ENCODE results near the gene FOXA1.

Gene FOXA1

DNA sequence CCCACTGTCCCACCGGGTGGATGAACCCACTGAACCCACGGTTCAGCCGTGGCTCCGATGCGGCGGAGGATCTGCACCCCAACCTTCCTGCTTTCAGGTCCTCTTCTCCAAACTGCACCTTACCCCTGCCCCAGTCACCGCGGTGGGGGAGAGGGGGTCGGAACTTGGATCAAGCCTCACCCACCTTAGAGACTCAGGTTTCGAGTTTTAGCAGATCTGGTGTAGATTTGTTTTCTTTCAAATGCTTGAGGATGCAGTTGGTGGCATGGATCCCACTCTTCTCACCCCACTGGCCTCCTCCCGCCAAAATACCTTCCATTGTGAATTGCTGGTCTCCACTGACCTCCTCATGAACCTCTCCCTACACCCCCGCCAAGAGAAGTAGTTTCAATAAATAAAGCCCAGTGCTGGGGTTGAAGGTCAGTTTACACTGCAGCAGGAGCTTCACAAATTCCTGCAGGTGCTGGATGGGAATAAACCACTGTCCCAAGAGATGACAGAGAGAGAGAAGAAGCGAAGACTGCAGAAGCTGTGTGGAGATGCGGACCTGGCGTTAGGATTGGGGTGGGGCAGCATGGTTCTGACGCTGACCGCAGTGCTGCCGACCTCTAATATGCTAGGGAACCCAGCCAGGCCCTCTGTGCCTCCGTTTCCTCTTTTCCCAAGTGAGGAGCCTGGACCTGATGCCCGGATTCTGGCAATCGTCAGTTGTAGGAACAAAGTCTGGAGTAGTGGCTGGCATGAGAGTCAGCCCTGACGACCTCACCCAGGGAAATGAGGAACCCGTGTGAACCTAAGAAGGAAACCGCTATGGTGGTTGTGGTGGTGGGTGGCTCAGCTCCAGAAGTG is 7.8 kb upstream of the FOXA1 start:
- DNase-seq (ENCODE audit: low spot score), result no peak

DNA sequence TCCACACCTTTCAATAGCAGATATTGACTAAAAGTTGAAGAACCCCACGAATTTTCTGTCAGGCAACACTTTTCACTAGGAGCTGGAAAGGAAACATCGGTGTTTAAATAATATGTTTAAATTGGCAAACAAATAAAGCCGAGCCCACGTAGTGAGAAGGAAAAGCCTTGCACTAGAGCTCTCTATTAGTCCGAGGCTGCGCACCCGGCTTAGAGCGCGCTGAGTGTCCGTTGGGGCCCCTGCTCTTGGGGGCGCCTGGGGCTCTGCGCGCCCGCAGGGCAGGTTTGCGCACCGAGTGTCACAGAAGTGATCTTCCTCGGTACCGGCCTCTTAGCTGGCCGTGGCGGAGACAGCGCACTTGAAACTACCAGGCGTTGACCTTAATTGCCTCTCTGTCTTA is 6.8 kb upstream of the FOXA1 start:
- DNase-seq (ENCODE audit: low spot score), result no peak

DNA sequence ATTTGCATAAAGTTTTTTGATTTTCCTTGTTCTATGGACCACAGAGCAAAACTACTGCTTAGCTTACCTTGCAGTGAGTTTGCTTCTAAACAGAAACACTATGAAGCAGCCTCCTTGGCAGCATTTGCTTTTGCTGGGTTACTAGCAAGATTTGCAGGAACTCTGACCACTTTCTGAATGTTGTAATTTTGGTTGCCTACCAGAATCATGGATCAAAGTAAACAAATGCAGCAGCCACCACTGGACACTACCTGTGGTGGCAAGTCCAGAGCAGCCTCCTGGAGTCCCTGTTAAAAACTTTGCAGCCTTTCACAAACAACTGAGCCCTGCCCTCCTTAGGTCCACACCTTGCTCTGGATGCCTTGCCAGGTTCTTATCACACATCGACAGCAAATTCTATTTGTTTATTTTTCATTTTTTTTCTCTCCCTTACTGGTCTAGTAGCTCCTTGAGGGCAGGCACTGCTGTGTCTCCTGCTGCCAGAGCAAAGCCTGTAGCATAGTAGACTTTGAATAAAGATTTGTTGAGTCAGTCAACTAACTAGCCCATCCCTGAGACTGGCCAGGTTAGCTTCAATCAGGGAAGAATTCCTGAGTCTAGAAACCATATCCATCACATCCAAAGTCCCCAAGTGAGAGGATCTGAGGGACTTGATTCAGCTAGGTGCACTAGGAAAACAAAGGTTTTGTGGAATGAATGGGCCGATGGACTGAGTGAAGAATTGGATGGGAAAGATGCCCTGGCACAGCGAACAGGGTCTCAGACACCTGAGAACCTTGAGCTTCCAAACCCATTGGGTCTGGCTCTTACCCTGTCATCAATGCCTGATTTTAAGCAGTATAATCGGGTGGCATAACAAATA is 6.1 kb upstream of the FOXA1 start:
- no peak for DNase-seq (ENCODE audit: low spot score)

DNA sequence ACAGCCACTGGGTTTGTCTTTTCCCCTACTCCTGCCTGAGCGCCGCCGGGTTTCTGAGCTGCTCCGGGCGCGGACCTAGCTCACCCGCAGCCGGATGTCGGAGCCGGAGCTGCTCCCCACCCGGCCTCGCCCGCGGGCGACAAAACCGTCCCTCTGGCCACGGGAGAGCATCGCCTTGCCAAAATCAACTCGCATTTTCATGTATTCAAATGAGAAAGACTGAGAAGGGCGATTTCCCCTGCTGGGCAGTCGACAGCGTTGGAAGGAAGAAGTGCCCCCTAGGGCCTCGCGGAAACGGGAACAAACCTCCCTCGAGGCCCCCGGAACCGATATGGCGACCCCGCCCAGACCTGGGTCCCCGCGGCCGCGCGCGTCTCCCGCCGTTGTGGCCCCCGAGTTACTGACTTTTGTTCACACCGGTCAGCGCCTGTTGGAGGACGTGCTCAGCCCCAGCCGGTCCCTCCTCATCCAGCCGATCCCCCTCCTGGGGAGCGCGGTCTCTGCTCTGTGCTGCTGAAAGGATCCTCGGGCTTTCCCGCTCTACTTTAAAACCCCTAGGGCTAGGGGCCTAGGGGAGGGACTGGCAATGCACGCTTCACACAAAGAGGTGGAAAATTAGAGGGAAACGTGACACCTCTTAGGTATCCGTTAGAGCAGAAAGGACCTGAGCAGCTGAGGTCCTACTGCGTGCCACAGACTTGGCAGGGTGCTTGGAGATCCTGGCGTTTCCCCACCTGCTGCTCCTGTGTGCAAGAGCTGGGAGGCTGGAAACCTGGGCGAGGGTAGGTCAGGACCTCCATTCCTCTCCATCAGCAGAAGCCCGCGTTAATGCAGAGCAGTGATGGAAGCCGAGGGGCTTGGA is 4.7 kb upstream of the FOXA1 start:
- no peak for DNase-seq (ENCODE audit: low spot score)

DNA sequence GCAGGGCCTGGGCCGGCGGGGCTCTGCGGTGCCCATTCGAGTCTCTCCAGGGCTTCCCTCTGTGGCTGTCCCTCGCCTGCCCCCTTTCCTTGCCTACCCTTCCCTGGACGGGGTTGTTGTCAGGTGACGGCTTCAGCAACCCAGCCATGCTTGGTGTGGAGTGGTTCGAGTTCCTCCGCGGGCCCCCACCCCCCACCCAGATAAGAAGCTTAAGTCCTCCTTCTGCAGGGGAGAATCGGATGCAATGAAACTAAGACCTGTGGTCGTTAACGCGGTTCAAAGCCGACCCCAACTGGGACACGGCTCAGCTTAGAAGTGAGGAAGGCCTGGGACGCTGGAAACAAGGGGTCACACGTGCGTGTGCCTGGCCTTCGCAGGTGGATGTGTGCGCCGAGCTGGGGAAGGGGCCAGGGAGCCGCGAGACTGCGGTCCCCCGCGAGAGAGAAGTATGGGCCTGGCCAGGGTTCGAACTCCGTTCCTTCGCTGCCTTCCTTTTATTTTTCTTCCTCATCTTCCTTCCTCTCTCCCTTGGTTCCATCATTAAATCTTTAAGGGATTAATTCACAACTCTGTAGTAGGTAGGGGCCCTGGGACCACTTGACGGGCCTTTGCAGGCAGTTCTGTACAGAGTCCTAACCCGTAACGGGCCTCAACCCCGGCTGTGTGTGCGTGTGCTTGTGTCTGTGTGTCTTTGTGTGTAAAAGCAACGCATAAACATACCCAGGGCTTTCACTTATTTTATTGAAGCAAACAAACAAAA is 3.9 kb upstream of the FOXA1 start:
- DNase-seq (ENCODE audit: low spot score), result no peak

DNA sequence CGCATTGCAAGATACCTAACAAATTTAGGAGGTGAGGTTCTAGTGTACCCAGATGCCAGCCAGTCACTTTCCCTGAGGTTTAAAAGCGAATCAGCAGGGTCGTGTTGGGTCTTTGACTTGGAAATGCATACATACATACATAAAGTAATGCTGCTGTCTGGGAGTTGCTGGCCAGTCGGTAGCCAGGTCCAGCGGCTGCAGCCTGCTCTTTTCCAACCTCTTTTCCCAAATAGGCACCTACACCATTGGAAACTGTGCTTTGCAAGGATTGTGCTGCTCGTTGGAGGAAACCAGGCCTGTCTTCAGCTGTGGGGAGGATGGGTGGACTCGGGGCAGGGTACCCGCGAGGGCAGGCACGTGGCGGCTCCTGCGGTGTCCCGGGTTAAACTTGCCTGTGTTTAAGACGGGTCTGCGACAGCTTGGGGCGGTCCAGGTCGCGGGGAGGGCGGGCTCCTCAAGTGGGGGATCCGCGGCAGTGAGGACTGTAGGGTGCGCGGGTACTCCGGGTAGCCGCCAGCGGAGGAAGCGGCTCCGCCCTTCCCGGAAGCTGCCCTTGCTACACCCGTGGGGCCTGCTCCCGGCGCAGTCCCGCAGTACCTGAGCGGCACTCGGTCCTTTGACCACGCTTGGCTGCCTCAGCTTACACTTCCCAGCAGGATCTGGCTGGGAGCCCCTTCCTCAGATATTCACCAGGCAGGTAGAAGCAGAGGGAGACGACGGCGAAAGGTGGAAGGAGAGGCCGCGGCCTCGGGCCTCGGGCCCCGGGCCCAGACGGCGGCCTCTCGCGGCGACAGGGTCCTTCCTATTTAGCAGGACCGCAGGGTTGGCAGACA is 3.1 kb upstream of the FOXA1 start:
- DNase-seq (ENCODE audit: low spot score), result no peak

DNA sequence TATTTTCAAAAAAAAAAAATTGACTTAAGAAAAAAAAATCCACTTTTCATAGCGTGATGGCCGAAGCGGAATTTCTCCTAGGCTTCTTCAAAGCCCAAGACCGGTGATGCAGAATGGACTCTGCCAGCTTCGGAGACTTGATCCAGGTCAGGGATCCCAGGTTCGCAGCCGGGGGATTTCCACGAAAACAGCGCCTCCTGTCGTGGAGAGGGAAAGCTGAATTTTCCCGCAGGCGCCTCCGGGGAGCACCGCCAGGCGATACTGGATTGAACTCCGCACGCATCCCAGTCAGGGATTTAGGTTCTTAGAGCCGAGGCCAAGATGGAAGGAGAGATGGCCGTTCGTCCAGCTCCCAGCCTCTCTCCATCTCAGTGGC is 2.5 kb upstream of the FOXA1 start:
- DNase-seq (ENCODE audit: low spot score), result no peak

DNA sequence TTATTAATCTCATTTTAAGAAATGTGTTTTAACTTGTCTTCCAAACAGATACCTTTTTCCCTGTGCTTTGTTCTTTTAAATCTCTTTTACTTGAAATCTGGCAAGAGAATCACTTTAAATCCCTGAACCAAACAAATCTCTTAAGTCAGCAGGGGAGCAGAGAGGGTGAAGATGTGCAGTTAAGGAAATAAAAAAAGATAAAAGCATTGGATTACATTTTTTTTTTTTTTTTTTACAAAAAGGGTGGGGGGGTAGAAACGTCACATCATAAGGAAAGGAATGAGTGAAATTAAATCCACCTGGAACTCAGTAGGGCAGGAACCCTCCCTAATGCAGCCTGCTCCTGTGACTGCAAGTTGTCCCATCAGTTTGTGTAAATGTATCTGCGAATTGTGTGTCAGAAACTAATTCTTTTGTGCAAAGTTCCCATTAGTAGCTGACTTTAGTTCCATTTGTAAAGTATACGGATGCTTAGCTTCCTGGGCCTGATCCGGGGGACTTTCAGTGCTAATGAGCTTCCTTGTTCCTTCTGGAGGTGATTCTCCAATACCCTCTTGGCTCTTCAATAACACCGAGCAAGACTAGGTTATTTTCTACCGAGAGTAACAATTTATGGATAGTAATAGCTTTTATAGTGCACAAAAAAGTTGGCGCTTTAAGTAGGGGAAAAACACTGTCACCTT is 1.9 kb upstream of the FOXA1 start:
- DNase-seq (ENCODE audit: low spot score), result no peak

DNA sequence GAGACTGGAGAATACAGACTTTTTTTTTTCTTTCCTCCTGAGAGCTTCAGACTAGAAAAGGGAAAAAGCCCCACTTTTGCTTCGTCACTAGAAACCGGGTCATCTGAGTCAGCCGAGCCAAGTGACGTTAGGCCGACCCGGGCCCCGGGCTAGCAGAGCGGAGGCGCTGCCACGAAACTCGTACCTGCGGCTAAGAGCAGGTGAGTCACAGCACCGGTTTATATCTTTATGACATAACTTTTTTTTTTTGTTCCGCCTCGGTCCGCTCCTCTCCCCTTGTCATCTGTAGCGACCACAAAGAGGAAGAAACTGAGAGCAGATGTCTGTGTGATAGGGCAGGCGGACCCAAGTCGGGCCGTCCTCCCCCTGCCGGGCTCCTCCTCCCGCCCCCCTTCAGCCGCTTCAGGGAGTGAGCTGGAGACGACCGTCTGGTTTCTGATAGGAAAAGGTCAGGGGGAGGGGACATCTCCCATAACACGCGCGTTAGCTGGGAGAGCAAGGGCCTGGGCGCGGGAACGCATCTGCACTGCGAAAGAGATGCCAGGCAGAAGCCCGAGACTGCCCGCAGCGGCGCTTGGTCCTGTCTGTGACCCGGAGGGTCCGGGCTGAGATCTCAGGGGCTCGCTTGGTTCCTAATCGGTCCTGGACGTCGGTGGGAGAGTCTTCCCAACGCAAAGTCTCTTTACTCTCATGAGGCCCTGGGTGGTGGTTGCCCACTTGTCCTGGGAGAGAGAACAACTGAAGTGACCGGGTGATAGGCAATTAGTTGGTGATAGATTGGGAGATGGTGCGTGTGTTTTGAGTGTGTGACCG is 966 bp upstream of the FOXA1 start:
- DNase-seq (ENCODE audit: low spot score), result peak; percentile 21

DNA sequence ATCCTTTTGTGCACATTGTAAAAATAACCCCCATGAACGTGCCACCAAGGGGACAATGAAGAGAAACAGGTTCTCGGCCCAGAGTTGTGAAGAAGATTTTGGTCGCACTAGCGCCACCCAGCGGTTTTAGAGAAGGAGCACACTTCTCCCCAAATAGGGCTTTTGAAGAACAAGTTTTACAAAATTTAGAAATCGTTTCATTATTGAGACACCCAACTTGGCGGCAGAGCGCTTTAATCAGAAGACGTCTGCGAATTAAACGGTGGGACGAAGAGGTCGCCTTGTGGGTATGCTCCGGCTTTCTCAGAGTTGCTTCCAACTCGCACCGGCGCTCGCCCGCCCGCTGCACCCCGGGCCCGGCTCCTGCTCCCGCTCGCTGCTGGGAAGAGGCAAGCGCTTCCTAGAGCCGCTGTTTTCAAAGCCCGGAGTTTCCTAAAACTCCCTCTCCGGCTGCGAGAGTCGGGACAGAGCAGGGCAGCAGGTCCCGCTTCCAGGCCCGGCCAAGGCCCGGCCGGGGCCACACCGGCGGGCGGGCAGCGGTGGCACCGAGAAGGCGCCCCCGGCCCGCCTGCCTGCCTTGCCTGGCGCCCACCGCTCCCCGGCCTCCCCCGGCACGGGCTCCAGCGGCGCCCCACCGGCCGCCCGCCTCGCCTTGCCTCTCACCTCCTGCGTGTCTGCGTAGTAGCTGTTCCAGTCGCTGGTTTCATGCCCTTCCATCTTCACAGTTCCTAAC is 645 bp downstream of the FOXA1 start:
- DNase-seq (ENCODE audit: low spot score), result peak; percentile 47

DNA sequence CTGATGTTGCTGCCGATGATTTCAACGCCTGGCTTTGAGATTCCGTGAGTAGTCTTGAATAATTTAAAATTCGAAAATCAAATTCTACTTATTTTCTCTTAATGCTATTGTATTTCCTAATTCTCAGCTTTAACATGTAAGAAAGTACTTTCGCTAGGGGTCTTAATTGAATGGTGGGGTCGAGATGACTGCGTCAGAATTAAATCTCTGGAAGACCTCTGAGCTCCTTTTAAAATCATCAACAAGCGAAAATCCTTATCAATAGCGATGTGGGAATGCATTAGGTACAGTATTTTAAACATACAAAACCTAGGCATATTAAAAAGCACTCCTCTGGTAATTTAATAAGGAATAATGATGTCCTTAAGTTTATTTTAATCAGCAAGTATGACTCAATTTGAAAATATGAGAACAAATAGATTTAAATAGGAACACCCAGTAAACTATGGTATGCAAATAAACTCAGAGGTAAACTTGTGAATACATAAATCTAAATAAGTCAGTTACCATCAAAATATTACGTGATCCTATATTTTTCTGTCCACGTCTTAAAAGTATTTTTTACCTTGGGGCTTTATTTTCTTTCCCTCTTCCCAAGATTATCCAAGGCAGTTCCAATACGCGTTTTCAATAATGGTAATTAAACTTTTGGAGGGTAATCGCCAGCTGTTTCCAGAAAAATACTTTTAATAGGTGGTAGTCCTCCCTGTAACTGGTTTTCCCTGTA is 1.4 kb downstream of the FOXA1 start:
- DNase-seq (ENCODE audit: low spot score), result no peak

DNA sequence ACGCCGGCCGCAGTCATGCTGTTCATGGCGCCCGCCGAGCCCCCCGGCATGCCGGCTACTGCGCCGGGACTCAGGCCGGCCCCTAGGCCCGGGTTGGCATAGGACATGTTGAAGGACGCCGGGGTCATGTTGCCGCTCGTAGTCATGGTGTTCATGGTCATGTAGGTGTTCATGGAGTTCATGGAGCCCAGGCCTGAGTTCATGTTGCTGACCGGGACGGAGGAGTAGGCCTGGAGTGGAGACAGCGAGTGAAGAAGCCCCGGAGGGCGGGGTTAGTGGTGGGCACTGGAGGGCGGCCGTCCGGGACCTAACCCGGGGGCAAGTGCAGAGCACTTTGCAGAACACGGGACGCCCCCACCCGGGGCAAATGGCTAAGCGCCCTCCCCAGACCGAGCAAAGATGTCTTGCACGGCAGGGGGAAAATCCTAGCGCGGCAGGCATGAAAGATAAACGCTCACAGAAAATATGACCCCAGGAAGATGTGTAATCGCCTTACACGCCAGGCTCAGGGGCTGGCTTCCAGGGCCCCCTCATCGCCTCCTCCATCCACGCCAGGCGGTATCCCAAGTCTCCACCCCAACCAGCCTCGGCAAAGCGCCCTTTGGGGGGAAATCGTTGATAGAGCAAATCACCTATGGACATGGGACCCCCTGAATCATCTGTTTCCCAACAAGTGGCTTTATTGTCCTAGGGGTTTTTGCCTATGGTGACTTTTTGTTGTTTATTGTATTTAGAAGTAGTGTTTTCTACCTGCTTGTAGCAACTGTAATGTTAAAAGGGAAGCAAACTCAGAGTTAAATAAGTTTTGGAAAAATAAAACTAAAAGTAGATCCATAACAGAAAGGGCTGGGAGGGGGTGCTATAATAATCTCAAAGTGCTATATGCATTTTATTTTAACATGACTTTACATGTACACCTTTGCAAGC is 2.3 kb downstream of the FOXA1 start:
- no peak for DNase-seq (ENCODE audit: low spot score)

DNA sequence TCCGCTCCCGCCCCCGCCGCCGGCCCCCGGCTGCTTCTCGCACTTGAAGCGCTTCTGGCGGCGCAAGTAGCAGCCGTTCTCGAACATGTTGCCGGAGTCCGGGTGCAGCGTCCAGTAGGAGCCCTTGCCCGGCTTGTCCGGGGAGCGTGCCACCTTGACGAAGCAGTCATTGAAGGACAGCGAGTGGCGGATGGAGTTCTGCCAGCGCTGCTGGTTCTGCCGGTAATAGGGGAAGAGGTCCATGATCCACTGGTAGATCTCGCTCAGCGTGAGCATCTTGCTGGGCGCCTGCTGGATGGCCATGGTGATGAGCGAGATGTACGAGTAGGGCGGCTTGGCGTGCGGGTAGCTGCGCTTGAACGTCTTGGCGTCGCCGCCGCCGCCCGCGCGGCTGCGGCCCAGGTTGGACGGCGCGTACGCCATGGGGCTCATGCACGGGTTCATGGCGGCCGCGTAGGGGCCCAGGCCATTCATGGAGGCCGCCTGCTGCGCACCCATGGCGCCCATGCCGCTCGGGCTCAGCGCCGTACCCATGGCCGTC is 3.0 kb downstream of the FOXA1 start:
- no peak for DNase-seq (ENCODE audit: low spot score)

DNA sequence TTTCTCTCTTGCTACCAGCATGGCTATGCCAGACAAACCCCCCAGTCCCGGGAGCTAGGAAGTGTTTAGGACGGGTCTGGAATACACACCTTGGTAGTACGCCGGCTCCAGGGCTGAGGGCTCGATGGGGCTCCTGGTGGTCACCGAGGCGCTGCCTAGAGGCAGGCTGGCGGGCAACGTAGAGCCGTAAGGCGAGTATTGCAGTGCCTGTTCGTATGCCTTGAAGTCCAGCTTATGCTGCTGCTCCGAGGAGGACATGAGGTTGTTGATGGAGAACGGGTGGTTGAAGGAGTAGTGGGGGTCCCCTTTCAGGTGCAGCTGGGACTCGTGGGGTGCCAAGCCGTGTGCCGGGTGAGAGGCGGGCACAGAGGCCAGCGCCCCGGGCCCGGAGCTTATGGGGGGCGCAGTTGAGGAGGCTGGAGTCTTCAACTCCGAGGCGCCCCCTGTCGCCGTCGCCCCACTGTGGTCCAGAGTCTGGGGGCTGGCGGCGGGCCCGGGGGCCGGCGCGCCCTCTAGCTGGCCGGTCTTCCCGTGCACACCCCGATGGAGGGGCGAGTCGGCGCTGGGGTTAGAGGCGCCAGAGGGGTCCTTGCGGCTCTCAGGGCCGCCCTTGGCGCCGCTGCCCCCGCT is 3.6 kb downstream of the FOXA1 start:
- DNase-seq (ENCODE audit: low spot score), result no peak

DNA sequence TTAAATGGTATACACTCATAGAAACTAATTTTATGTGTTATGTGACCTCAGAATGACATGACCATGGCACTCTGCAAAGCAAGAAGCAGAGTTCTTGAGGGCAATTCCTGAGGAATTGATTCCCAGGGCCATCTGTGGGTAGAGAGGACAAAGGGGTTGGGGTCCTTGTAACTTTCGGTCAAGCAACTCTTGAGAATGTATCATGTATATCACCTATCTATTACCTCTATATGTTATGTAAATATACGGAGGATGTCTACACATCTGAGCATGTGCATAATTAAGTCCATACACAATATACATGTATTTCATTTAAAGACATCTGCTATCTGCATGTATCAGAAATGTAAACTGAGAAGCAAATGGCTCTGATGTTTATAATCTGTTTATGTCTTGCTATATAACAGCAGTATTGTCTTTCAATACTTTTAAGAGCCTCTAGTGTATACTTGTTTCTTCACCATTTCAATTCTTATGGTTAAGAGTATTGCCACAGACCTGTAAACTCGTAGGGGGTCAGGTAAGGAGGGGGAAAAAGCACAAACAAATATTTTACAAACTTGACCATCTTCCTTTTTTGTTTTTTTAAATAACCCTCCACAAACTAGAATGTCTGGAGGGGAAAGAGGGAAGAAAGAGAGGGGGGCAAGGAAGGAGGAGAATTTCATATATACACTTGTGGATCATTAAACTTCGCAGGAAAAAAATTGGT is 4.5 kb downstream of the FOXA1 start:
- no peak for DNase-seq (ENCODE audit: low spot score)
